ENCODE data around the gene TMPRSS2.

- TF ChIP-seq POLR2A (IDR thresholded peaks at IDR 0.05; ENCODE audit: borderline replicate concordance, extremely low read depth, insufficient read depth, insufficient read length): no peak
- no peak for TF ChIP-seq EZH2phosphoT487 (IDR thresholded peaks at IDR 0.05; ENCODE audit: borderline replicate concordance)
- TF ChIP-seq CTCF (IDR thresholded peaks at IDR 0.05 in 2 of 3, conservative IDR thresholded peaks at IDR 0.05 in 1 of 3; ENCODE audit: borderline replicate concordance in 1 of 3, insufficient read depth in 1 of 3, low read depth in 2 of 3, low read length in 2 of 3): no peak
Observed at GRCh38 chr21:41453198-41453597, 54.8 kb downstream of the TMPRSS2 start.

All from HCT116 (cell line).